ENCODE measurements around the gene IGFLR1.

DNA sequence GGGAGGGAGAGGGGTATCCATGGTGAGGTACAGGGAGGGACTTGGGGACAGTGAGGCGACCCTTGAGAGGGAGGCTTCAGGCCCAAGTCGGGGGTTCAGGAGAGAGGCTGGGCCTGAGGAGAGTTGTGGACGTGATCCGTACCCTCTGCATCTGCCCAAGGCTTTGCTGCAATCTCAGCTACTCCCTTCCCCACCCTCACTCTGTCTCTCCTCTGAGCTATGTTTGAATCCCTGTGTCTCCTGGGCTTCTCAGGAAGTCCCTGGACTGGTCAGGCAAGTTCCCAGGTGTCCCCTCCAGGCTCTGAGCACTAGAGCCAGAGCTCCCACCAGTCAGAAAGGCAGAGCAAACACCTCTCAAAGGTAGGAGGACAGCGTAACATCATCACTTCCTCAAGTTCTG lies 7.9 kb upstream of the IGFLR1 start:
- TF ChIP-seq EZH2 (IDR thresholded peaks at IDR 0.05; ENCODE audit: borderline replicate concordance, low read depth, low read length, poor library complexity, severe bottlenecking) = no peak
- TF ChIP-seq, protein P1, sequence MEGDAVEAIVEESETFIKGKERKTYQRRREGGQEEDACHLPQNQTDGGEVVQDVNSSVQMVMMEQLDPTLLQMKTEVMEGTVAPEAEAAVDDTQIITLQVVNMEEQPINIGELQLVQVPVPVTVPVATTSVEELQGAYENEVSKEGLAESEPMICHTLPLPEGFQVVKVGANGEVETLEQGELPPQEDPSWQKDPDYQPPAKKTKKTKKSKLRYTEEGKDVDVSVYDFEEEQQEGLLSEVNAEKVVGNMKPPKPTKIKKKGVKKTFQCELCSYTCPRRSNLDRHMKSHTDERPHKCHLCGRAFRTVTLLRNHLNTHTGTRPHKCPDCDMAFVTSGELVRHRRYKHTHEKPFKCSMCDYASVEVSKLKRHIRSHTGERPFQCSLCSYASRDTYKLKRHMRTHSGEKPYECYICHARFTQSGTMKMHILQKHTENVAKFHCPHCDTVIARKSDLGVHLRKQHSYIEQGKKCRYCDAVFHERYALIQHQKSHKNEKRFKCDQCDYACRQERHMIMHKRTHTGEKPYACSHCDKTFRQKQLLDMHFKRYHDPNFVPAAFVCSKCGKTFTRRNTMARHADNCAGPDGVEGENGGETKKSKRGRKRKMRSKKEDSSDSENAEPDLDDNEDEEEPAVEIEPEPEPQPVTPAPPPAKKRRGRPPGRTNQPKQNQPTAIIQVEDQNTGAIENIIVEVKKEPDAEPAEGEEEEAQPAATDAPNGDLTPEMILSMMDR (conservative IDR thresholded peaks at IDR 0.05; ENCODE audit: low read depth, low read length) = no peak
